Renal pelvis (tissue), 4 donors: ENCODE measurements around the gene TSPAN9. TPM values are rescaled to one million over a fixed set of nuclear protein-coding genes. Genes with fewer than 3 reads are reported as not detected.

Experiments used
- DNase-seq: peaks from one replicate; pipeline ENCODE4 v3.0.0-alpha.2; 2013
- polyA plus RNA-seq, 3 donors: library from polyadenylated mRNA; unstranded; fragments of 120-200 nt; gene quantifications; one replicate each; pipeline ENCODE4 v1.2.1, GENCODE V29; 2013; ENCODE audit not compliant: insufficient read length in 3 of 3

Gene TSPAN9
- polyA plus RNA-seq, 3 donors, result 69.0 to 86.6 (median 83.3) TPM

DNA sequence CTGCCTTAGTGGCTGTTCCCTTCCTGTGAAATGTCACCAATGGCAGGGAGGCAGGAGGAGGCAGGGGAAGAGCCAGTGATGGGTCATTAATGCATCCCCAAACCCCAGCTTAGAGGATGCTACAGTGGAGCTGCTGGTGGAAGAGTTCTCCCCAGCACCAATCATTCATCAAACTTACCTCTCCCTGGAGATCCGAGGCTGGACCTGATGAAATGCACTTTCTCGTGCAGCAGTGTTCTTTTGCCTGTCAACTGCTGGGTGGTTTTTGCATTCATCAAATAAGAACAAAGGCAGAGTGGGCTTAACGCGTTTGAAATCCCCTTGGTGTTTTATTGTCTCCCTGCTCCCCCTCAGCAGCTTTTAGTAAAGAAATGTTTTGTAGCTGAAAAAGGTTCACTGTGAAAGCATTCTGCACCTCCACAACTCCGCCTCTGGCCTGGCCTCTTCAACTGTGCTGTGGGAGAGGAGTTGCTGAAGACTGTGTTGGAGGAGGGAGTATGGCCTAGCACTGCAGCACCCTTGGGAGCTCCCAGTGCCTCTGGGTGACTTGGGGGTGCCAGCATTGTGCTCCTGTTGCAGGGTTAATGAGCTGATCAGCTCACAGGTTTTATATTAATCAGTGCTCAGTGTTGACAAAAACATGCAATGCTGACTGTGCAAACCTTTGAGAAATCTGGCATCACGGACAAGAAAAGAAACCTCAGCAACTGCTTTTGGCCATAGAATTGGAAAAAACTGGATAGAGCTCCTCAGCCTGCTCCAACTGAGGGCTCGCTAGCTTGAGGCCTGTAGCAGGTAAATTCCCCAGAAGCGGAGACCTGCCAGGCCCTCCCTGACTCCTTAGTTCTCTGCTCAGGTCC is 14.4 kb downstream of the TSPAN9 start:
- no peak for DNase-seq

- no peak for DNase-seq
These were observed 15.6 kb downstream of the TSPAN9 start for GRCh38 chr12:3092764-3093163.

GRCh38 chr12:3097186-3097804 is 20.1 kb downstream of the TSPAN9 start:
- peak; percentile 84 for DNase-seq

- no peak for DNase-seq
These were observed 20.7 kb downstream of the TSPAN9 start for GRCh38 chr12:3097836-3098235.

- DNase-seq, result no peak
These were observed 21.3 kb downstream of the TSPAN9 start for GRCh38 chr12:3098436-3098835.

- DNase-seq, result no peak
These were observed 22.0 kb downstream of the TSPAN9 start for GRCh38 chr12:3099146-3099545.

GRCh38 chr12:3101309-3102024 is 24.3 kb downstream of the TSPAN9 start:
- no peak for DNase-seq

- no peak for DNase-seq
These were observed 25.7 kb downstream of the TSPAN9 start for GRCh38 chr12:3102771-3103410.

GRCh38 chr12:3103806-3104205 is 26.6 kb downstream of the TSPAN9 start:
- no peak for DNase-seq

GRCh38 chr12:3105690-3106479 is 28.7 kb downstream of the TSPAN9 start:
- no peak for DNase-seq

DNA sequence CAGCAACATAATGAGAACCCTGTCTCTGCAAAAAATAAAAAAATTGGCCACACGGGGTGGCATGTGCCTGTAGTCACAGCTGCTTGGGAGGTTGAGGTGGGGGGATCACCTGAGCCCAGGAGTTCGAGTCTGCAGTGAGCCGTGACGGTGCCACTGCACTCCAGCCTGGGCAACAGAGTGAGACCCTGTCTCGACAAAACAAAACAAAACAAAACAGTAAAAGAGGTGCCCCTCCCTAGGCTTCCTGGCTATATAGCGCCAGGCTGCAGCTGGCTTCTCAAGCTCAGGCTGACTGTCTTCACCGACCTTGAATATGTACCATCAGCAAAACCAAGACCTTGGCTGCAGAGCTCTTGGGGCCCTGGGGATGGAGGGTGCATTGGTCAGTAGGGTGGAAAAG is 29.4 kb downstream of the TSPAN9 start:
- no peak for DNase-seq

DNA sequence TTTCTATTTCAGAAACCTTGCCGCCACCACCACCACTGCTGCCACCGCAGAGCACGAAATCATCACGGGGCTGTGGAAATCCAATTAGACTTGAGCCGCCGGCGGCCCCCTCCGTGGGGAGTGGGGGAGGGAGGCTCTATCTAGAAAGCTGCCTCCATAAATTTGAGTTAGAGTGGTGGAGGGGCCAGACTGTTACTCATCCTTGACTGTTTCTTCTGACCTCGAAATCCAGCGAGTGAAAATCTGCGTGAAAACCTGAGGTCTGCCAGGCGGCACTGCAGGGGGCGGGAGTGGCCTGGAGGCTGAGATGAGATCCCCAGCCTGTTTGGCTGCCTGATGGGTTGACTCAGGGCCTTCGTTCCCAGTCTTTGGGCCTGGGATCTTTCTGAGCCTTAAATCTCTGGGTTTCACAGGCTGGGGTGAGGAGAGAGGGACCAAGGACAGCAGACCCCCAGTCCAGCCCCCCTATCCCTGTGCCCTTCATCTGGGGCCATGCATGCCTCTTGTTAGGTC is 29.9 kb downstream of the TSPAN9 start:
- DNase-seq, result no peak

GRCh38 chr12:3107954-3108353 is 30.8 kb downstream of the TSPAN9 start:
- DNase-seq, result no peak

- no peak for DNase-seq
These were observed 33.4 kb downstream of the TSPAN9 start for GRCh38 chr12:3110578-3110977.

GRCh38 chr12:3113671-3114325 is 36.6 kb downstream of the TSPAN9 start:
- no peak for DNase-seq

GRCh38 chr12:3114671-3115070 is 37.5 kb downstream of the TSPAN9 start:
- no peak for DNase-seq

- DNase-seq, result no peak
These were observed 37.9 kb downstream of the TSPAN9 start for GRCh38 chr12:3115078-3115477.

GRCh38 chr12:3116106-3116844 is 39.1 kb downstream of the TSPAN9 start:
- no peak for DNase-seq

GRCh38 chr12:3117144-3117581 is 40.0 kb downstream of the TSPAN9 start:
- no peak for DNase-seq

- DNase-seq, result no peak
These were observed 40.4 kb downstream of the TSPAN9 start for GRCh38 chr12:3117591-3118015.
